Fibroblast of skin of back (primary cell): ENCODE results near the gene C1orf210.

Source experiments
- DNase-seq: peaks from one replicate; pipeline ENCODE4 v3.0.0-alpha.2; 2013

Gene C1orf210

DNA sequence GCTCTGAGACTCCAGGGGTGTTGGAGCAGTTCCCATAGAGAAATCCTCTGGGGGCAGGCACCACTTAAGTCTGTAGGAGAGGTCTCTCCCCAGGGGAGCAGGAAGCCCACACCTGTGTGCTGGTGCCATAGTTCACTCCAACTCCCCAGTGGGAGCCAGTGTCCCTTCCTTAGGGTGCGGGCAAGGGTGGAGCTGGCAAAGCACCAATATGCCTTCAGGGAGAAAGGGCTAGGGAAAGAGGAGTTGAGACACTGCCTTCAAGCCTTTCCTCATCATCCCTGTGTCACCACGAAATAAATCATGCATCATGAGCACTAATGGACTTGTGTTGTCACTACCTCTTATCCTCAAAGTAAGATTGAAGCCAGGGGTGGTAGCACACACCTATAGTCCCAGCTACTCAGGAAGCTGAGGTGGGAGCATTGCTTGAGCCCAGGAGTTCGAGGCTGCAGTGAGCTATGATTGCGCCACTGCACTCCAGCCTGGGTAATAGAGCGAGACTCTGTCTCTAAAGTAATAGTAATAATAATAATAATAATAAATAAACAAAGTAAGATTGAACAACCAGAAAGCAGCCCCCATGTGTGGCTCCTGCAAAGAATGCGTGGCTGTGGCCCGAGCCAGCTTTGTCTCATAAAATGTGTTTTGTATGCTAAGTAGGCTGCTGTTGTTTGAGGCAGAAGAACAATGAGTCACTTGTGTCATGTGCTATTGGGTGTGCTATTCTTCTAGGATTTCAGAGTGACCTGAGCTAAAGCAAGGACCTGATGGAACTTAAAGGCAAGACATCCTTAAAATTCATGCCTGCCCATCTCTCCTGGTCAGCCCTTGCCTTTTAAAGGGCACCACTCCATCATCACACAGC is 8.7 kb upstream of the C1orf210 start:
- DNase-seq, result peak; percentile 40

DNA sequence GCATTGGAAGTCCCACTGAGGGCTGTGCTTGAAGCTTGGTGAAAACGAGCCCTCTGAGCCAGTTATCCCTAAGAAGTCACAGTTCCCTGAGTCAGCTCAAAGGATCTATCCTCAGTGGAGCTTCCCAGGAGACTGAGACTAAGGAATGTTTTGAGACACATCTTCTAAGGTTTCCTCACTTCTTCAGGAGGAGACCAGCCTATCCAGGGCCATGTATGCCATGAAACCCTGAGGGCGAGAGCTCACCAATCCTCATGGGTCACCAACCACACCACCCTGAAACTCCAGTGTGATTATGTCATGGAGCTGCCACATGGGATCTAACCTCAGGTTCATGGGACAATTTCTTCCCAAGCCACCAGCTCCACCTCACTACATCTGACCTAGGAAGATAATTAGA is 7.8 kb upstream of the C1orf210 start:
- DNase-seq, result peak; percentile 28

DNA sequence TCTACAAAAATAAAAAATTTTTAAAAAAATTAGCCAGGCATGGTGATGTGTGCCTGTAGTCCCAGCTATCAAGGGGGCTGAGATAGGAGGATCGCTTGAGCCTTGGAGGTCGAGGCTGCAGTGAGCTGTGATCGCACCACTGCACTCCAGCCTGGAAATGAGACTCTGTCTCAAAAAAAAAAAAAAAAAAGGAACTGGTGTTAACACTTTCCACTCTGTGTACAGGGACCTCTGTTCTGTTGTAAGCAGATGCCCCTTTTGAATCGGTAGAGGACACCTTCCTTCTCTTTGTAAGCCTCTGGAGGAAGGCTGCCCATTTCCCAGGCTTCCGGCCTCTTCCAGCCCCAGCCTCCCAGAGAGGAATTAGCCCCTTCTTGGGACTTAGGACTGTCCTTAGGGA is 7.3 kb upstream of the C1orf210 start:
- no peak for DNase-seq

DNA sequence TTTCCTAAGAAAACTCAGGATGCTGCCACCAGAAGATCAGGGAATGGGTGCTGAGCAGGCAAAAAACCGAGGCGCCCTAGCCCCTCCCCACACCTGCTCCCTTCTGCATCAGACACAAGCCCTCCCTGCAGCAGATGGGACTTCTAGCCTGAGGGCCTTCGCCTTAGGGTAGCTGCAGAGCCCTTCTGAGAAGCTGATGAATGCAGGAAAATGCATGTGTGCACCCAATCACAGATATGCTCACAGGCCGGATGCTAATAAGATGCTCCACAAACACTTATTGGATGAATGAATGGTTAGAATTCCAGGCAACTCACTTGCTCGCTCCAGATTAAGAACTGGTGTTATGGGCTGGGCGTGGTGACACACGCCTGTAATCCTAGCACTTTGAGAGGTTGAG is 6.8 kb upstream of the C1orf210 start:
- DNase-seq, result no peak

DNA sequence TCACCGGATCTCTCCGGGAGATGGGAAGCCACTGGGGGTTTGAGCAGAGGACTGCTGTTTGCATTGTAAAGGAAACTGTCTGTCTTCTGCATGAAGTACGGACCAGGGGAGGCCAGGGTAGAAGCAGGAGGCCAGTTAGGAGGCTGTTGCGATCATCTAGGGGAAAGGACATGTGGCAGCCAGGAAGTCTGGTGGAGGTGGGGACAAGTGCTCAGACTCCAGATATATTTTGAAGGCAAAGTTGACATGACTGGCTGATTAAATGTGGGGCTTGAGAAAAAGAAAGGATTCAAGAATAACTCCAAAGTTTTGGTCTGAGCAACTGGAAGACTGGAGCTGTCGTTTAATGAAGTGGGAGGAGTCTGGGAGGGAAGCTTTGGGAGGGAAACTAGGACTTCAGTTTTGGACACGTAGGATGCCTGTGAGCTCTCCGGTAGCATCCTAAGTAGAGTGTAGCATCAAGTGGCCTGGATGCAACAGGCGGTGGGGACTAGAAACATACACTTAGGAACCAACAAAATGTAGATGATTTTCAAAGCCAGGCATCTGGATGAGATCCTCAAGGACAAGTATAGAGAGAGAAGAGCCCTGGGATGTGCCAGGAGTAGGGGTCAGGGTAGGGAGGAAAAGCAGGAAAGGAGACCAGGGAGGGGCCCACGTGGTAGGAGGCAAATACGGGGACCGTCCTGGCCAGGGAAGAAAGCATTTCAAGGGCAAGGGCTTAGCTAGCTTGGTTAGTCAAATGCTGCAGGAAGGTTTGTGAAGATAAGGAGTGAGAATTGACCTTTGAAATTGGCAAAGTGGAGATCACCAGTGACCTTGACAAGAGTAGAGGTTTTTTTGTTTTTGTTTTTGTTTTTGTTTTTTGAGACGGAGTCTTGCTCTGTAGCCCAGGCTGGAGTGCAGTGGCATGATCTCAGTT is 3.7 kb upstream of the C1orf210 start:
- no peak for DNase-seq

DNA sequence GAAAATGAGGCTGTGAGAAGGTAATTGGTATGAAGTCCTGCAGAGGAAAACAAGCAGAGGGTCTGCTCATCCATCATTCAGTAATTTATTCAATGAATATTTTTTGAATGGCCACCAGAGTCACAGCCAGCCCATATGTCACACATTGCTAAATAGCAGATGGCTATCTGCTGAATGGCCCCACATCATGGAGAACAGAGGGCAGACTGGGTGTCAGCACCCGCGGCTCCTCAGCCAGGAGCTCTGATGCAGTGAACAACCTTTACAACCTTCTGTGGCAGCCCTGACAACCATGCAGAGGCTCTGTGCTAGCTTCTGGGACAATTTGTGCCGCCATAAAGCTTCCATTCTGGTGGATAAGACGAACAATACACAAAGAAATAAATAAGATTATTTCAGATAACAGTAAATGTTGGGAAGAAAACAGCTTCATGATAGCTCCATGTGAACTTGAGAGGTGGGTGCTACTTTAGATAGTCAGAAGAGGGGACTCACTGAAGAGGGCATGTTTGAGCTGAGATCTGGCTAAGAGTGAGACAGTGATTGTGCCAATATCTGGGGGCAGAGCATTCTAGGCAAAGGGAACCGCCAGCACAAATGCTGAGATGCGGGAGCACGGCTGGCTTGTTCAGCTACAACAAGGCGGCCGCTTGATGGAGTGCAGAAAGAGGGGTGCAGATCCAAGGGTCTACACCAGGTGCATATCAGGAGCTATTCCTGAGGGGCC is 2.8 kb upstream of the C1orf210 start:
- no peak for DNase-seq

DNA sequence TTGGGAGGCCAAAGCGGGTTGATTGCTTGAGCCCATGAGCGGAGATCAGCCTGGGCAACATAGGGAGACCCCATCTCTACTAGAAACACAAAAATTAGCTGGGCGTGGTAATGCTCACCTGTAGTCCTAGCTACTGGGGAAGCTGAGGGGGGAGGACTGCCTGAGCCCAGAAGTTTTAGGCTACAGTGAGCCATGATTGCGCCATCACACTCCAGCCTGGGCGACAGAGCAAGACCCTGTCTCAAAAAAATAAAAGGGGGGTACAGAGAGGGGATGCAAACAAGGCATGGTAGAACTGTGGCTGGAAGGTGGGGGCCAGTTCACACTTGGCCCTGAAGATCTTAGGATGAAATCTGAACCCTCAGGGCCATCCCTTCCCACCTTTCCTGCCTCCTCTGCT is 1.2 kb upstream of the C1orf210 start:
- DNase-seq, result no peak

DNA sequence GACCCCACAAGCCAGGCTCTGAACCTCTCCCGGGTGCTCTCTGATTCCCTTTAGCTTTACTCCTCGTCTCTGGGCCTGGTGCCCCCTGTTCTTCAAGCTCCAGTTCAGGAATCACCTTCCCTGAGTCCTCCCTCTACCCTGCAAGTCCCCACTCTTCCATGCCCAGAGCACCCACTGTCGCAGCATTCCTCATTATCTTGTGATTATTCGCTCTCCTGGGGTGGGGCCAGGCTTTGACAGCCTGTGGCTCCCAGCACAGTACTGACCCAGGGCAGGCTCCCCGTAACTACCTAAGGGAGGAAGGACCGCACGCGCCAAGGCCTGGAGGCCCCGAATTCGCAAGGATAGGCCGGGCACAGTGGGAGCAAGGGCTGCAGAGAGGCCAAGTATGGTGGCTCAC is 734 bp upstream of the C1orf210 start:
- DNase-seq, result no peak

DNA sequence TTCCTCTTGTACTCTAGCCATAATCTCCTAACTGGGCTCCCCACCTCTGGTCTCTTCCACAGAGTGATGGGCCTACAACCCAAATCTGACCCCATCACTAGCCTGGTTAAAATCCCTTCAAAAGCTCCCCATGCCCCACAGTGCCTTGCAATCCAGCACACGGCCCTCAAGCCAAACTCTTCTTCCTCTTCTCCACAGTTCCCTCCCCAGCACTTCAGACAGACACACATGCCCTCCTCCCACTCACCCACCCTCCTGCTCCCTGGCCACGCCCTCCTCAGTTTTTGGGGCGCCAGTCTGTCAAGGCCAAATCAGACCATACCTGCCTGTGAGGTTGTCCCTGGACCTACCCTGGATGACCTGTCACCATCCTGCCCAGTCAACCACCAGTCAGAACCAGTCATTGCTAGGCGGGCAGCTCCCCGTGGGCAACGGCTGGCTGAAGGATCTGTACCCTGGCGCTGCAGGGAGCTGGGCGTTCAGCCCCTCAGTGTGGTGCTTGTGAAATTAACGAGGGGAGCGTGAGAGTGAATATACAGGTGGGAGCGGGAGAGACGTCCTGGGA is 753 bp downstream of the C1orf210 start:
- DNase-seq, result no peak

DNA sequence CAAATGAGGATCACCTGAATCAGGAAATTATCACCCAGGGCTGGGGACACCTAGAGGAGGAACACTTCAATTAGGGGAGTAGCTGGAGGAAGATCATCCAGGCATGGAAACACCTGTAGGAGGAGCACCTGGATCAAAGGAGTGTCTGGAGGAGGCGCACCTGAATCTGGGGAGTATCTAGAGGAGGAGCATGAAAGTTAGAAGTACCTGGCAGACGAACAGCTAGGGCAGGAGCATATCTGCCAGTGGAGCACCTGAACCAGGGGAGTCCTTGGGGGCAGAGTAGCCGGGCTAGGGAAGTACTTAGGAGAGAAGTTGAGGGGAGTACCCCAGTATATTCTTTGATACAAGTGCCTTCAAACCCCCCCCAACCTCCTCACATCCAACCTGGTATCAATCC is 1.3 kb downstream of the C1orf210 start:
- DNase-seq, result no peak

DNA sequence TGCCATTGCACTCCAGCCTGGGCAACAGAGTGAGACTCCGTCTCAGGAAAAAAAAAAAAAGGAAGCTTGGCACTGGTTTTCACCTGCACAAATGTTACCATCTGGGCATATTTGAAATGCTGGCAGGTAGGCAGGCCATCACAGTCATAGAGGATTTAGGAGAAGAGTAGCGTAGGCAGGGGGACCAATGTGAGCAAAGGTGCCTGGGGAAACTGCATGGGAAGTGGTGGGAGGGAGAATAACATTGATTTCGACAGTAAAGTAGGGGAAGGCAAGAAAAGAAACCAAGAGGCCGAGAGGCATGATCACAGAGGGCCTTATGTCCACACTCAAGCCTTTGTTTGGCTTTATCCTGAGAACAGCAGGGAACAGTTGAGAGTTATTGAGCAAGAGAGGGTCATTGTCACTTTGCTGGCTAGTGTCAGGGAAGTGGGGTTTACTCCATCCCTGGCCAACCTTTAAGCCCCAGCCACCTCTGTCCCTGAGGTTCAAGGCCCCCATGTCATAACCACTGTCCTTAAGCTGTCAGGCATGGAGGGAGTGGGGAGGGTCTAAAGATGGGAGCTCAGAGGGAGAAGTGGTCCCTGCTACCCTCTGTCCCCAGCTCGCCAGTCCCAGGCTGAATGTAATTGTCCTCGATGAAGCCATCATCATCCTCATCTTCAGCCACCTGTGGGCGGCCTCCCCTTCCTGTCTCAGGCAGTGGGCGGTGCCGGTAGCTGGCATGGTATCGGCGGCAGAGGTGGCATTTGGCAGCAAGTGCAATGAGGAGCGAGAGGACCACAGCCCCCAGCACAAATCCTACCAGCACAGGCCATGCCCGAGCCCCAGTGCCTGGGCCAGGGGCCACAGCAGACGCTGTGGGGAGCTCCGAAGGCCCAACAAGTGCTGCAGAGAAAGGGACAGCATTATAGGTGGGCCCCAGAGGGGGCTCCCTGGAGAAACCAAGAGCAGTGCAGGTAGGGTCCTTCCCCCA is 2.9 kb downstream of the C1orf210 start:
- no peak for DNase-seq

DNA sequence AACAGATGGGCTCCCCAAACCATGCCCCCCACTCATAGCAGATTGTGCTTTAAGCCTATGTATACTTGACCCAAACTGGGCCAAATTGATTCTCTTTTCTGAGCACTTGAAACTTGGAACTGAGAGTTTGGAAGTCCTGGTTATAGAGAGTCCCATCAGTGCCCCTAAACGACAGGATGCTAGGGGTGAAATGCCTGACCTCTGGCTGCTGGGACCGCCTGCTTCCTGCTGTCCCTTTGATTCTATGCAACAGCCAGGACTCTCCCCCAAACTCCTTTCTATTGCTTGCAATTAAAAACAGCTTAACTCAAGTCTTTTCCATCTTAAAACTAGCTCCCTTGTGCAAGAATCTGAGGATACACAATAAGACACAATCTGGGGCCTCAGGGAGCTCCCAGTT is 4.7 kb downstream of the C1orf210 start:
- no peak for DNase-seq

DNA sequence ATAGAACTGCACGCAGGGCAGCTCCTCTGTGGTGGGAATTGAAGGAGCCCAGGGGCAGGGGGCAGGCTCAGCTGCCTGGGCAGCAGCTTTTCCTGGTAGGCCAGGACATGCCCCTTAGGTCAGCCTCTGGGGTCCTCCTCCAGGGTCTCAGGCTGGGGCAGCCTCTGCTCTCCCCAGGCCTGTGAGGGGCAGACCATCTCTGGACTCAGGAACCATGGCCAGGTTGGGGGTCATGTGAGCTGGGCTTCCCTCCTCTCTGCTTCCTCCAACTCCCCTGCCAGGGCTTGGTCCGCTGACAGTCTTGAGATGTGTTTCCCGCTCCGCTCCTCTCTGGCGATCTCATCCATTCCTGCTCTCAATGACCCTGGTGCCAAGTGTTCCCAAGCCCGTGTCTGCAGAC is 5.7 kb downstream of the C1orf210 start:
- DNase-seq, result no peak

DNA sequence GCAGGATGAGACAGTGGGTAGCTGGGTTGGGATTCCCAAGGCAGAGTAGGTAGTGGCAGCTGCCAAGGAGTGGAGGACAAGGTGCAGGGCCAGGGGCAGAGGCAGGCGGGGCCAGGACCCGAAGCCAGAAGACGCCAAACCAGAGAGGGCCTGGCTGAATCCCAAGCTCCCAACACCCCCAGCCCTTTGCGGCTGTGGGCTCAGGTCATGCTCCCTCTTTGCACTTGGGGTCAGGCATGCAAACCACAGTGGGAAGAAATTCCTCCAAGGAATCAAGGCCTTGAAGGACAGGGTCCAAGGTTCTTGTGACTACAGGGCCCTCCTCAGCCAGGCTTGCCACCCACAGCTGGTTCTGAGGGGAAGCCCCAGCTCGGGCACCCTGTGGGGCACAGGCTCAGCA is 6.2 kb downstream of the C1orf210 start:
- DNase-seq, result no peak

DNA sequence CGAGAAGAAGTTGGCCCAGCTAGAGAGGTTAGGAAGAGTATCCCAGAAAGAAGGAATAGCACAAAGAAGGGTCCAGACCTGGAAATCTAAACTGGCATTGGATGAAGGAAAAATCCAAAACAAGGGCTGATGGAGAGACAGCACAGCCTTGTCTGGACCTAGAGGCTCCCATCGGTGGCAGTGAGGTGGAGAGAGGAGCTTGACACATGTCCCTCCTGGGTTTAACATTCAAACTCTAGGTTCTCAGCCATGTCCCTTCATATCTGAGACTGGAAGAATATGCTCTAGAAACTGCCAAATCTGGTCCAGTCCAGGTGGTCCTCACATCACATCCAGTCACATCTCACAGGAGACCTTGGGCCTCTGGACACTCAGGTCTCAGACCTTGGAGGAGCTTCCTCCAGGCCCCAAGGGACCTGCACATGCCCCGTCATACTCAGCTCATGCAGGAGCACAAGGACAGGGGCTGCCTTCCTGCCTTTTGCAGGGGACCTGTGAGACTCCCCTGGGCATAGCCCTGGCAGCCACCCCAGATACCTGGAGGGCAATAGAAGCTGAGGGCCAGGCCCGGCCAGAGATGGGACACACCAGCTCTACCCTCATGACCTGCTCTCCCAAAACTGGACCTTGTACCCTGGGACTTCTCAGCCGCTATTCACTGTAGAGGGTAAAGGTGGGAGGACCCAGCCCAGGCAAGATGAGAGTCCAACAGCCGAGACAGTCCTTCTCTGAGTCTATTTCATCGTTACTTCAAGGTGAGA is 8.1 kb downstream of the C1orf210 start:
- no peak for DNase-seq

DNA sequence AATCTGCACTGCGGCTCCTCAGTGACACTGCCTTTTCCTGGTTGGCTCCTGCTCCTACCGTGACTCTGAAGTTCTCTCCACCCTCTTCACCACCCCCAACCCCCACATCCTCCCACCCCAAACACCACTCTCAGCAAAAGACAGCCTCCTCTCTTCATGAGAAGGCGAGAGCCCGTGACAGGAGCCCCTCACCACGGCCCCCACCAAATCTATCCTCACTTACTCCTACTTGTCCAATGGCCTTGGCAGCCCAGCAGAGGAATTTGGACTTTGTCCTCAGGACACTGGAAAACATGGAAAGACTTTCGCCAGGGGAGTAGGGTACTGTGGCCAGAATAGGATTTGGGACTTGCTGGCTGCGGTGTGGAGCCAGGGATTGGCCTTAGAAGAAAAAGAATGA is 8.7 kb downstream of the C1orf210 start:
- no peak for DNase-seq

DNA sequence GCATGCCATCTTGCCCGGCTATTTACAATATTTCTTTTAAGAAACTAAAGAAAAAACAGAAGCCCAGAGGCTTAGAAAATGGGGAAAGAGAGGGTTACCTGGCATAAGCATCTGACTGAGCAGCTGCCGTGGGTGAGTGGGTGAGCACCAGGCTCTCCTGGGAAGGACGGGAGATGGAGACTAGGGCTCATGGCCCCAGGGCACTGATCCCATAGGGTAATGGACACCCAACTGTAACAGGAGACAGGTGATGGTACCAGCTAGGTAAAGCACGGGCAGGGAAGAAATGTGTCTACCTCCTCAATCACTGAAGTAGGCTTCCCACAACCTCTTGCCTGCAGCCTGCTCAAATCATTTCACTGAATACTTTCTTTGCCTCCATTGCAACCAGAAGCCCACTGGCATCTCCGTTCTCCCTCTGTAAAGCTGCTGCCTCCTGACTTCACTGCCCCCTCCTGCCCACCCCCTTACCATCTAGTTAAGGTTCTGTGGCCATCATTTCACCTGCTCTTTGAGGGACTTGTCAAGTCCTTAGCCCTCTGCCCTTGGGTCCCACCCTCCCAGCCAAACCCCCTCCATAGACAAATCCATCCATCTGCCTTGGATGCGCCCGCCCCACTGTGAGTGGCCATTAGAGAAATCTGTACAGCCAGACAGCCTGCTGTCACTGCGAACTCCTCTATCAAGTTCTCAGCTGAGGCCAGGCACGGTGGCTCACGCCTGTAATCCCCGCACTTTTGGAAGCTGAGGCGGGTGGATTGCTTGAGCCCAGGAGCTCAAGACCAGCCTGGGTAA is 9.4 kb downstream of the C1orf210 start:
- no peak for DNase-seq

DNA sequence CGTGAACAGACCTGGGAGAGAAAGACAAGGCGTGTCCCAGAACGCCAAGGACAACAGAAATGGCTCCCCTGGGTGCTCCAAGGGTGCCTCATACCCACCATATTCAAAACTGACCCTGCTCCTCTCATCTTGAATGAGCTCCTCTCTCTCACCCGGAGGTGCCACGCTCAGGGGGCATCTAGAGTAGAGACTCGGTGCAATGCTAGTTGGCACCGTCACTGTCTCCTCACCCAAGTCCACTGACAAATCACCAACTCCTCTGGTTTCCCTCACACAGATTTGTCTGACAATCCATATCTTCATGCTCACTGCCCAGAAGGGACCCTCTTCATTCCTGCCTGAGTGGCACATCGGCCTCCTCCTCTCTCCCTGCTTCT is 10.6 kb downstream of the C1orf210 start:
- no peak for DNase-seq

DNA sequence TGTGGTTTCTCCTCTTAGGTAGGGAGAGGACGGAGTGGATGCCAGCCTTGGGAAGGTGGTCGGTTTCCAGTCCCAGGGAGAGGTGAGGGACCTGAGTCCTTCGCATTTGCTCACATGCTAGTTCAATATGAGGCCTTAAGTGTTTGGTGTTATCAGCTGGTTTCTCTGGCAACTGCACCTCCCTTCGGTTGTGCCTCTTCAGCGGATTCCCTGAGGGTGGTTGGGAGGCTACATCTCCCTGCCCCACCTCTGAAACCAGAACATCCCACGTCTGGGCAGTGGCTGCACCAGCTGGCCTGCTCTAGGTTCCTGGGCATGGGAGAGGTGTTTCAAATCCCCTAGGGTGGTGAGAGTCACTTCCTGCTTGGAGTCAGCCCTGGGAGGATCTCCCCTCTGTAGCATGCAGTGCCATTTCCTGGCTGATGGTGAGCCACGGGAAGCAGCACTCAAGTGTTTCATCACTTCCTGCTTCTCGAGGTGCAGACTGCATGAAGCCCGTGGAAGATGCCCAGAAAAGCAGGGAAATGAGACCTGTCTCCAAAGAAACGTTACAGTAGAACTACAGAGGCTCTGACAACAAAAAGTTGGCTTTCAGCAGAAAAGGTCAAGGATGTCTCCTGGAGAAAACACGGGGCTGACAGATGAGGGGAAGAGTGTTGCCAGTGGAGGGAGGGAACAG is 11.1 kb downstream of the C1orf210 start:
- DNase-seq, result peak; percentile 73
